Measurements from ENCODE around the gene ARID5B. TPM values are rescaled to one million over a fixed set of nuclear protein-coding genes. Genes with fewer than 3 reads are reported as not detected.

The ARID5B gene
- total and polyA plus RNA-seq, 2 experiments from 2014 or later: 1.3 to 1.6 TPM

DNA sequence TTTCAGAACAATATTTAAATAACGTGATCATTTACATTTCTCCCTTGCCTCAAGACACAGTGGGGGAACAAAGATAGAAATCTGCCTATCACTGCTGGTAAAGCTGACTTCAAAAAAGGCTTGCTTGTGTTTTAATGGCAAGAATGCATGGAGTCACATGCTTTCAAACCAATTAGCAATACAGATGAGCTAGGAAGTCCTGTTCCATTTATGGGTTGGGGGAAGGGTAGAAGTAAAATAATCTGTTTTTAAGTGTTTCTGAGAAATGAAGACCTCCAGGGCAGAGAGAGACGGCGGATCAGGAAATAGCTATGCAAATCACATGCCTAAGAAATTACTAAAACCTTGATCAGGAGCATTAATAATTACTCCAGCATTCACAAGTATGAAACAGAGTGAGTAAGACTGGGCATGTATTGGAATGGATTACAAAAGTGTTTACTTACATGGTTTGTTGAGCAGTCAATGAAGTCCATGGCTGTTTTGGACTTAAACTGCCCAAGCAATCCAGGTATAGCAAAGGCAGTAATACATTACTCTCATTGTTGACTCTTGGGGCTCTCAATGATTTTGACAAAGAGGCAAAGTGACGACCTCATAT, 142.0 kb downstream of the ARID5B start (continued):
- TF ChIP-seq, protein P1, sequence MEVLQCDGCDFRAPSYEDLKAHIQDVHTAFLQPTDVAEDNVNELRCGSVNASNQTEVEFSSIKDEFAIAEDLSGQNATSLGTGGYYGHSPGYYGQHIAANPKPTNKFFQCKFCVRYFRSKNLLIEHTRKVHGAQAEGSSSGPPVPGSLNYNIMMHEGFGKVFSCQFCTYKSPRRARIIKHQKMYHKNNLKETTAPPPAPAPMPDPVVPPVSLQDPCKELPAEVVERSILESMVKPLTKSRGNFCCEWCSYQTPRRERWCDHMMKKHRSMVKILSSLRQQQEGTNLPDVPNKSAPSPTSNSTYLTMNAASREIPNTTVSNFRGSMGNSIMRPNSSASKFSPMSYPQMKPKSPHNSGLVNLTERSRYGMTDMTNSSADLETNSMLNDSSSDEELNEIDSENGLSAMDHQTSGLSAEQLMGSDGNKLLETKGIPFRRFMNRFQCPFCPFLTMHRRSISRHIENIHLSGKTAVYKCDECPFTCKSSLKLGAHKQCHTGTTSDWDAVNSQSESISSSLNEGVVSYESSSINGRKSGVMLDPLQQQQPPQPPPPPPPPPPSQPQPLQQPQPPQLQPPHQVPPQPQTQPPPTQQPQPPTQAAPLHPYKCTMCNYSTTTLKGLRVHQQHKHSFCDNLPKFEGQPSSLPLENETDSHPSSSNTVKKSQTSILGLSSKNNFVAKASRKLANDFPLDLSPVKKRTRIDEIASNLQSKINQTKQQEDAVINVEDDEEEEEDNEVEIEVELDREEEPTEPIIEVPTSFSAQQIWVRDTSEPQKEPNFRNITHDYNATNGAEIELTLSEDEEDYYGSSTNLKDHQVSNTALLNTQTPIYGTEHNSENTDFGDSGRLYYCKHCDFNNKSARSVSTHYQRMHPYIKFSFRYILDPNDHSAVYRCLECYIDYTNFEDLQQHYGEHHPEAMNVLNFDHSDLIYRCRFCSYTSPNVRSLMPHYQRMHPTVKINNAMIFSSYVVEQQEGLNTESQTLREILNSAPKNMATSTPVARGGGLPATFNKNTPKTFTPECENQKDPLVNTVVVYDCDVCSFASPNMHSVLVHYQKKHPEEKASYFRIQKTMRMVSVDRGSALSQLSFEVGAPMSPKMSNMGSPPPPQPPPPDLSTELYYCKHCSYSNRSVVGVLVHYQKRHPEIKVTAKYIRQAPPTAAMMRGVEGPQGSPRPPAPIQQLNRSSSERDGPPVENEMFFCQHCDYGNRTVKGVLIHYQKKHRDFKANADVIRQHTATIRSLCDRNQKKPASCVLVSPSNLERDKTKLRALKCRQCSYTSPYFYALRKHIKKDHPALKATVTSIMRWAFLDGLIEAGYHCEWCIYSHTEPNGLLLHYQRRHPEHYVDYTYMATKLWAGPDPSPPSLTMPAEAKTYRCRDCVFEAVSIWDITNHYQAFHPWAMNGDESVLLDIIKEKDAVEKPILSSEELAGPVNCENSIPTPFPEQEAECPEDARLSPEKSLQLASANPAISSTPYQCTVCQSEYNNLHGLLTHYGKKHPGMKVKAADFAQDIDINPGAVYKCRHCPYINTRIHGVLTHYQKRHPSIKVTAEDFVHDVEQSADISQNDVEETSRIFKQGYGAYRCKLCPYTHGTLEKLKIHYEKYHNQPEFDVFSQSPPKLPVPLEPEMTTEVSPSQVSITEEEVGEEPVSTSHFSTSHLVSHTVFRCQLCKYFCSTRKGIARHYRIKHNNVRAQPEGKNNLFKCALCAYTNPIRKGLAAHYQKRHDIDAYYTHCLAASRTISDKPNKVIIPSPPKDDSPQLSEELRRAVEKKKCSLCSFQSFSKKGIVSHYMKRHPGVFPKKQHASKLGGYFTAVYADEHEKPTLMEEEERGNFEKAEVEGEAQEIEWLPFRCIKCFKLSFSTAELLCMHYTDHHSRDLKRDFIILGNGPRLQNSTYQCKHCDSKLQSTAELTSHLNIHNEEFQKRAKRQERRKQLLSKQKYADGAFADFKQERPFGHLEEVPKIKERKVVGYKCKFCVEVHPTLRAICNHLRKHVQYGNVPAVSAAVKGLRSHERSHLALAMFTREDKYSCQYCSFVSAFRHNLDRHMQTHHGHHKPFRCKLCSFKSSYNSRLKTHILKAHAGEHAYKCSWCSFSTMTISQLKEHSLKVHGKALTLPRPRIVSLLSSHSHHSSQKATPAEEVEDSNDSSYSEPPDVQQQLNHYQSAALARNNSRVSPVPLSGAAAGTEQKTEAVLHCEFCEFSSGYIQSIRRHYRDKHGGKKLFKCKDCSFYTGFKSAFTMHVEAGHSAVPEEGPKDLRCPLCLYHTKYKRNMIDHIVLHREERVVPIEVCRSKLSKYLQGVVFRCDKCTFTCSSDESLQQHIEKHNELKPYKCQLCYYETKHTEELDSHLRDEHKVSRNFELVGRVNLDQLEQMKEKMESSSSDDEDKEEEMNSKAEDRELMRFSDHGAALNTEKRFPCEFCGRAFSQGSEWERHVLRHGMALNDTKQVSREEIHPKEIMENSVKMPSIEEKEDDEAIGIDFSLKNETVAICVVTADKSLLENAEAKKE (CRISPR knock-in tag; IDR thresholded peaks at IDR 0.05): no peak
- TF ChIP-seq, protein P2, sequence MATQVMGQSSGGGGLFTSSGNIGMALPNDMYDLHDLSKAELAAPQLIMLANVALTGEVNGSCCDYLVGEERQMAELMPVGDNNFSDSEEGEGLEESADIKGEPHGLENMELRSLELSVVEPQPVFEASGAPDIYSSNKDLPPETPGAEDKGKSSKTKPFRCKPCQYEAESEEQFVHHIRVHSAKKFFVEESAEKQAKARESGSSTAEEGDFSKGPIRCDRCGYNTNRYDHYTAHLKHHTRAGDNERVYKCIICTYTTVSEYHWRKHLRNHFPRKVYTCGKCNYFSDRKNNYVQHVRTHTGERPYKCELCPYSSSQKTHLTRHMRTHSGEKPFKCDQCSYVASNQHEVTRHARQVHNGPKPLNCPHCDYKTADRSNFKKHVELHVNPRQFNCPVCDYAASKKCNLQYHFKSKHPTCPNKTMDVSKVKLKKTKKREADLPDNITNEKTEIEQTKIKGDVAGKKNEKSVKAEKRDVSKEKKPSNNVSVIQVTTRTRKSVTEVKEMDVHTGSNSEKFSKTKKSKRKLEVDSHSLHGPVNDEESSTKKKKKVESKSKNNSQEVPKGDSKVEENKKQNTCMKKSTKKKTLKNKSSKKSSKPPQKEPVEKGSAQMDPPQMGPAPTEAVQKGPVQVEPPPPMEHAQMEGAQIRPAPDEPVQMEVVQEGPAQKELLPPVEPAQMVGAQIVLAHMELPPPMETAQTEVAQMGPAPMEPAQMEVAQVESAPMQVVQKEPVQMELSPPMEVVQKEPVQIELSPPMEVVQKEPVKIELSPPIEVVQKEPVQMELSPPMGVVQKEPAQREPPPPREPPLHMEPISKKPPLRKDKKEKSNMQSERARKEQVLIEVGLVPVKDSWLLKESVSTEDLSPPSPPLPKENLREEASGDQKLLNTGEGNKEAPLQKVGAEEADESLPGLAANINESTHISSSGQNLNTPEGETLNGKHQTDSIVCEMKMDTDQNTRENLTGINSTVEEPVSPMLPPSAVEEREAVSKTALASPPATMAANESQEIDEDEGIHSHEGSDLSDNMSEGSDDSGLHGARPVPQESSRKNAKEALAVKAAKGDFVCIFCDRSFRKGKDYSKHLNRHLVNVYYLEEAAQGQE (IDR thresholded peaks at IDR 0.05; ENCODE audit: unreplicated experiment): no peak
- TF ChIP-seq EZH2phosphoT487 (IDR thresholded peaks at IDR 0.05; ENCODE audit: unreplicated experiment): no peak
- TF ChIP-seq ZNF331 (CRISPR knock-in tag; IDR thresholded peaks at IDR 0.05; ENCODE audit: low read depth): no peak
- no peak for TF ChIP-seq POLR2AphosphoS5 (IDR thresholded peaks at IDR 0.05; ENCODE audit: low read depth)

DNA sequence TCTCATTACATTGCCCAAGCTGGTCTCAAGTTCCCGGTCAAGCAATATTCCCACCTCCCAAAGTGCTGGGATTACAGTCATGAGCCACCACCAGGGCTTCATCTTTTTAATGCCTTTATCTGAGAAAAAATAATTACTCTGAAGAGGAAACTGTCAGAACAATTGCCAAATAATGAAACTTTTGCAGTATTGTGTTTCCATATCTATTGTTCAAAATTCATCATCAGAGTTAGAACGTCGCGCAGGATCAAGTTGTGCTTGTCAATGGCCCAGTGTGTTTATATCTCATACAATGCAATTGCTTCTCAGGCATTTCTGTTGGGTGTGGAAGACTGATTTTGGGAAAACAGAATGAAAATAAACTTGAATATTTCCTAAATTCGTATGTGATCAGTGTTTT, 143.1 kb downstream of the ARID5B start:
- peaks cover 37% of the 10 kb centered on the region for H3K4me1 ChIP-seq (ENCODE audit: insufficient read depth)
- H3K79me2 ChIP-seq (replicated peaks; ENCODE audit: insufficient read depth): no peaks in the 10 kb centered on the region

More for the DNA sequence above, 143.1 kb downstream of the ARID5B start:
- Histone ChIP-seq H3K36me3 (ENCODE audit: insufficient read depth) (no peaks in the 10 kb centered on the region), H3F3A (replicated peaks; ENCODE audit: low read depth) (no peaks in the 10 kb centered on the region), H3K27ac (ENCODE audit: low read depth) (no peak overlapping the region), H3K4me2 (no peak overlapping the region), H3K4me3 (no peak overlapping the region), H3K27me3 (ENCODE audit: insufficient read depth) (no peaks in the 10 kb centered on the region), H4K20me1 (replicated peaks; ENCODE audit: insufficient read depth) (no peaks in the 10 kb centered on the region), H3K9me2 (ENCODE audit: insufficient read depth) (no peaks in the 10 kb centered on the region), H2AFZ (no peak overlapping the region)
- Mint-ChIP-seq H3K4me3 (no peak overlapping the region), H3K27me3 (ENCODE audit: insufficient read depth, low read depth, poor library complexity) (no peaks in the 10 kb centered on the region), H3K27ac (no peak overlapping the region), H3K4me1 (peaks cover 48% of the 10 kb centered on the region), H3K36me3 (ENCODE audit: low read depth) (no peaks in the 10 kb centered on the region), H3K9me3 (no peaks in the 10 kb centered on the region)
- ATAC-seq (no peak), DNase-seq (ENCODE audit: low spot score) (no peak)
- TF ChIP-seq ZNF114 (CRISPR knock-in tag; IDR thresholded peaks at IDR 0.05): no peak
- no peak for TF ChIP-seq CREB1 (CRISPR knock-in tag; IDR thresholded peaks at IDR 0.05; ENCODE audit: low read depth)
- no peak for TF ChIP-seq EZH2 (IDR thresholded peaks at IDR 0.05; ENCODE audit: low read depth, unreplicated experiment)
- TF ChIP-seq STAT1 (IDR thresholded peaks at IDR 0.05; ENCODE audit: unreplicated experiment): no peak
- TF ChIP-seq ZNF331 (CRISPR knock-in tag; IDR thresholded peaks at IDR 0.05; ENCODE audit: low read depth): no peak
- TF ChIP-seq, protein P3, sequence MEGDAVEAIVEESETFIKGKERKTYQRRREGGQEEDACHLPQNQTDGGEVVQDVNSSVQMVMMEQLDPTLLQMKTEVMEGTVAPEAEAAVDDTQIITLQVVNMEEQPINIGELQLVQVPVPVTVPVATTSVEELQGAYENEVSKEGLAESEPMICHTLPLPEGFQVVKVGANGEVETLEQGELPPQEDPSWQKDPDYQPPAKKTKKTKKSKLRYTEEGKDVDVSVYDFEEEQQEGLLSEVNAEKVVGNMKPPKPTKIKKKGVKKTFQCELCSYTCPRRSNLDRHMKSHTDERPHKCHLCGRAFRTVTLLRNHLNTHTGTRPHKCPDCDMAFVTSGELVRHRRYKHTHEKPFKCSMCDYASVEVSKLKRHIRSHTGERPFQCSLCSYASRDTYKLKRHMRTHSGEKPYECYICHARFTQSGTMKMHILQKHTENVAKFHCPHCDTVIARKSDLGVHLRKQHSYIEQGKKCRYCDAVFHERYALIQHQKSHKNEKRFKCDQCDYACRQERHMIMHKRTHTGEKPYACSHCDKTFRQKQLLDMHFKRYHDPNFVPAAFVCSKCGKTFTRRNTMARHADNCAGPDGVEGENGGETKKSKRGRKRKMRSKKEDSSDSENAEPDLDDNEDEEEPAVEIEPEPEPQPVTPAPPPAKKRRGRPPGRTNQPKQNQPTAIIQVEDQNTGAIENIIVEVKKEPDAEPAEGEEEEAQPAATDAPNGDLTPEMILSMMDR (conservative IDR thresholded peaks at IDR 0.05; ENCODE audit: low read depth in 2 of 2): no peak
- TF ChIP-seq, protein P4, sequence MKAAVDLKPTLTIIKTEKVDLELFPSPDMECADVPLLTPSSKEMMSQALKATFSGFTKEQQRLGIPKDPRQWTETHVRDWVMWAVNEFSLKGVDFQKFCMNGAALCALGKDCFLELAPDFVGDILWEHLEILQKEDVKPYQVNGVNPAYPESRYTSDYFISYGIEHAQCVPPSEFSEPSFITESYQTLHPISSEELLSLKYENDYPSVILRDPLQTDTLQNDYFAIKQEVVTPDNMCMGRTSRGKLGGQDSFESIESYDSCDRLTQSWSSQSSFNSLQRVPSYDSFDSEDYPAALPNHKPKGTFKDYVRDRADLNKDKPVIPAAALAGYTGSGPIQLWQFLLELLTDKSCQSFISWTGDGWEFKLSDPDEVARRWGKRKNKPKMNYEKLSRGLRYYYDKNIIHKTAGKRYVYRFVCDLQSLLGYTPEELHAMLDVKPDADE (IDR thresholded peaks at IDR 0.05): no peak
- TF ChIP-seq EZH2phosphoT487 (IDR thresholded peaks at IDR 0.05; ENCODE audit: unreplicated experiment): no peak

Measured in GM23338 (cell line).